GM12878 (cell line): Measurements from ENCODE around the gene SPTAN1. TPM values are rescaled to one million over a fixed set of nuclear protein-coding genes. Genes with fewer than 3 reads are reported as not detected.

ENCODE experiments used
- ATAC-seq: fragments of 200-7000 bp; cut with Tn5 transposase; 3 replicates; pipeline ENCODE4 v1.9.1; 2020; ENCODE audit warnings: mild to moderate bottlenecking, moderate library complexity
- BruUV-seq: library from RNA; stranded (reverse); fragments of 400-500 nt; replicated peaks from 2 replicates; lab custom pipeline; 2021; lab: Mats Ljungman, UMichigan
- CTCF ChIA-PET: fragments of 300-600 bp; sonication (Branson Sonifier 250); formaldehyde crosslinking; extraction: SDS; loops from one replicate; lab custom pipeline; 2021; ENCODE audit warnings: inconsistent platforms; lab: Yijun Ruan, JAX
- POLR2A ChIA-PET: fragments of 350-600 bp; formaldehyde crosslinking; extraction: SDS; loops from one replicate; lab custom pipeline; 2021; ENCODE audit warnings: inconsistent platforms; lab: Charles Lee
- RAD21 ChIA-PET: fragments of 300-600 bp; sonication (Branson Sonifier 250); formaldehyde crosslinking; loops from one replicate; lab custom pipeline; 2023; ENCODE audit warnings: antibody characterized with exemption; ENCODE audit not compliant: unreplicated experiment; lab: Charles Lee
- SMC1A ChIA-PET: fragments of 300-600 bp; sonication (Branson Sonifier 250); formaldehyde crosslinking; loops from one replicate; lab custom pipeline; 2023; ENCODE audit not compliant: unreplicated experiment, uncharacterized antibody; lab: Charles Lee
- DNase-seq: peaks from one replicate; pipeline ENCODE4 v3.0.0-alpha.2; 2011; ENCODE audit warnings: low read depth, low spot score
- FAIRE-seq: peaks from 3 replicates; lab custom pipeline; 2011; peaks lifted over from hg19 to GRCh38; lab: Jason Lieb, UNC
- H2AFZ ChIP-seq: 2 replicates; pipeline ENCODE4 v1.6.0; 2011; ENCODE audit warnings: low read depth, low read length, control low read depth; ENCODE audit not compliant: control insufficient read depth
- H3K27ac ChIP-seq: 2 replicates; pipeline ENCODE4 v1.5.1; 2011; ENCODE audit warnings: control low read depth; ENCODE audit not compliant: control insufficient read depth, insufficient read depth
- H3K27me3 ChIP-seq, 2 experiments: replicated peaks in 1 of 2; 2 replicates each; pipeline versions ENCODE4 v1.6.0 to v1.6.1; 2011; ENCODE audit warnings: low read length in 1 of 2; ENCODE audit not compliant: control insufficient read depth in 2 of 2, insufficient read depth in 2 of 2
- H3K36me3 ChIP-seq, 2 experiments: 2 replicates each; pipeline ENCODE4 v1.5.1; 2011; ENCODE audit warnings: low read length in 1 of 2; ENCODE audit not compliant: control insufficient read depth in 2 of 2, insufficient read depth in 2 of 2
- H3K4me1 ChIP-seq: 2 replicates; pipeline ENCODE4 v1.6.1; 2011; ENCODE audit warnings: mild to moderate bottlenecking, low read length, moderate library complexity, mixed read lengths; ENCODE audit not compliant: control insufficient read depth, insufficient read depth
- H3K4me2 ChIP-seq: 2 replicates; pipeline ENCODE4 v1.6.0; 2011; ENCODE audit warnings: control low read depth; ENCODE audit not compliant: control insufficient read depth, insufficient read depth
- H3K4me3 ChIP-seq: fragments of 200-600 bp; sonication (generic); 2 replicates; pipeline ENCODE4 v1.5.1; 2016
- H3K79me2 ChIP-seq: 2 replicates; pipeline ENCODE4 v1.6.0; 2011; ENCODE audit warnings: low read length; ENCODE audit not compliant: control insufficient read depth, insufficient read depth
- H3K9ac ChIP-seq: 2 replicates; pipeline ENCODE4 v1.8.0; 2011; ENCODE audit warnings: low read length, control low read depth, mixed read lengths; ENCODE audit not compliant: control insufficient read depth, insufficient read depth
- H3K9me3 ChIP-seq: replicated peaks from 3 replicates; pipeline ENCODE4 v1.5.1; 2011; ENCODE audit warnings: mild to moderate bottlenecking, low read length; ENCODE audit not compliant: control insufficient read depth, insufficient read depth
- H4K20me1 ChIP-seq: 2 replicates; pipeline ENCODE4 v1.6.0; 2011; ENCODE audit not compliant: control insufficient read depth, insufficient read depth
- ASH2L ChIP-seq: fragments of 300-600, 200-600 bp; sonication (generic); IDR thresholded peaks from 2 replicates; pipeline ENCODE4 v1.6.1; 2017; ENCODE audit warnings: low read depth, mild to moderate bottlenecking, borderline replicate concordance
- BCL11A ChIP-seq: IDR thresholded peaks from 2 replicates; pipeline ENCODE4 v1.6.1; 2011; ENCODE audit warnings: low read depth, low read length
- BMI1 ChIP-seq: fragments of 450-650 bp; IDR thresholded peaks from 2 replicates; pipeline ENCODE4 v1.6.1; 2016; ENCODE audit warnings: mild to moderate bottlenecking, moderate library complexity, borderline replicate concordance
- E4F1 ChIP-seq: fragments of 450-650 bp; IDR thresholded peaks from 2 replicates; pipeline ENCODE4 v1.6.1; 2018; ENCODE audit warnings: borderline replicate concordance, mild to moderate bottlenecking; ENCODE audit not compliant: partially characterized antibody
- IKZF1 ChIP-seq: fragments of 450-650 bp; conservative IDR thresholded peaks from 2 replicates; pipeline ENCODE4 v1.6.1; 2017; ENCODE audit warnings: antibody characterized with exemption, mild to moderate bottlenecking
- PAX8 ChIP-seq: fragments of 450-650 bp; IDR thresholded peaks from 2 replicates; pipeline ENCODE4 v1.6.1; 2017; ENCODE audit warnings: mild to moderate bottlenecking, moderate library complexity
- POLR2AphosphoS5 ChIP-seq: IDR thresholded peaks from 2 replicates; pipeline ENCODE4 v1.6.1; 2011; ENCODE audit warnings: mild to moderate bottlenecking, low read length, inconsistent platforms
- SMAD1 ChIP-seq: fragments of 450-650 bp; IDR thresholded peaks from 2 replicates; pipeline ENCODE4 v1.6.1; 2018; ENCODE audit warnings: mild to moderate bottlenecking, low read depth; ENCODE audit not compliant: partially characterized antibody
- ZBED1 ChIP-seq: IDR thresholded peaks from 2 replicates; pipeline ENCODE4 v1.6.1; 2016; ENCODE audit warnings: borderline replicate concordance
- WGBS: methylation state at CpG from one replicate; pipeline ENCODE4 v1.1.6; 2016; ENCODE audit warnings: low lambda C conversion rate; ENCODE audit not compliant: insufficient replicate concordance, insufficient coverage; ENCODE audit errors: missing lambda C conversion rate; 5-methylcytosine and 5-hydroxymethylcytosine counted together
- in situ Hi-C: fragments of 300-500 bp; cut with MboI; formaldehyde crosslinking; loops from 9 replicates; pipeline ENCODE4 v1.14.3; 2018; ENCODE audit warnings: mixed read lengths
- intact Hi-C: fragments of 100-400 bp; cut with micrococcal nuclease; formaldehyde crosslinking; loops from one replicate; pipeline ENCODE4 v1.14.2; 2022; ENCODE audit not compliant: unreplicated experiment
- polyA plus RNA-seq, 11 experiments: library from polyadenylated mRNA; depleted of rRNA in 4 of 11; unstranded in 6 of 11; stranded (reverse) in 5 of 11; fragments of >200 nt; fragmentation: Nextera tagmentation in 4 of 11; fragmentation: Illumina TruSeq in 1 of 11; extraction: Ambion mirVana in 4 of 11; extraction: Trizol in 1 of 11; gene quantifications; 1 replicate in 1 of 11; 2 replicates in 10 of 11; pipeline versions ENCODE4 v1.2.1 to v1.2.3, GENCODE V29; 2011 to 2016; ENCODE audit warnings: inconsistent platforms in 2 of 11, missing spikeins in 2 of 11, low read depth in 1 of 11
- total RNA-seq, 4 experiments: library from RNA; depleted of rRNA in 3 of 4; stranded (reverse); fragments of >200 nt in 3 of 4; fragmentation: Illumina TruSeq in 1 of 4; extraction: Trizol in 1 of 4; gene quantifications; 2 replicates each; pipeline versions ENCODE4 v1.2.1 to v1.2.3, GENCODE V29; 2013 to 2021

Gene SPTAN1
- total and polyA plus RNA-seq, 10 of the 15 experiments (the other 5 are each of a cell fraction or from before 2014, with no cell fraction given) = 18.7 to 156 (median 73.6) TPM

DNA sequence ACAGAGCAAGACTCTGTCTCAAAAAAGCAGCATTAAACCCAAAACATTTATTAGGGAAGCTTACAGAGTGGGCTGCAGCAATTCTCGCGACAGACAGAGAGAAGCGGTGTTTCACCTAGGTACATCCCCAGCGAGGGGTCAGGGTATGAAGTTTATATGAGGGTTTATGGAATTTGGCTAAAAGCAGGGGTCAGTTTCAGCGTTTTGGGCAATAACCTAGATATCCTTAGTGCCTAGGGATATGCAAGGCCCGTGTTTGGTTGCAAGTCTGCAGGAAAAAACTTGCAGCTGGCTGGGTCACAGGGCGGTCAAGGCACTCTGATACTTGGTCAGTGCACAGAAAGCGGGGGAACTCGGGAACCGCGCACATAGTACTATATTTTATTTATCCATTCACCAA is 48.5 kb upstream of the SPTAN1 start:
- 67% methylated on average over 11 of the region's 11 CpGs for WGBS
- Histone ChIP-seq H3K4me1 (peaks cover 10% of the 10 kb centered on the region; the same call in 1 of the 2 replicates), H3K27ac (no peak overlapping the region), H3K27me3 (no peaks in the 10 kb centered on the region), H4K20me1 (no peaks in the 10 kb centered on the region), H3K4me3 (peak overlapping the region; percentile 97), H3K36me3 (peaks cover 4 to 10% of the 10 kb centered on the region in 2 experiments; a peak in 3 of 4 replicates), H2AFZ (peak overlapping the region; percentile 95; the same call in 1 of the 2 replicates), H3K9me3 (no peaks in the 10 kb centered on the region), H3K9ac (peak overlapping the region; percentile 90; the same call in 1 of the 2 replicates), H3K79me2 (peaks cover 22% of the 10 kb centered on the region), H3K4me2 (peak overlapping the region; percentile 82)
- in situ Hi-C loops (no loop called here), intact Hi-C loops (no loop called here)
- no peak for DNase-seq
- CTCF ChIA-PET = interaction anchor here (1.2 kb wide), 1 partner anchor 120 kb away, joined by 3 read pairs; no protein-coding TSS in a partner anchor
- TF ChIP-seq E4F1 (no peak), IKZF1 (no peak), BMI1 (no peak), POLR2AphosphoS5 (no peak), PAX8 (no peak), SMAD1 (no peak), ASH2L (no peak), ZBED1 (no peak), BCL11A (no peak)
- SMC1A ChIA-PET = interaction anchor here (1.1 to 2.6 kb wide), 4 partner anchors 9 to 133 kb away, joined by 3 to 20 read pairs (median 4); partner anchors contain the start of genes SPTAN1 and URM1
- POLR2A ChIA-PET = interaction anchor here (0.6 to 1.3 kb wide), 2 partner anchors 48 to 1504 kb away, joined by 3 to 5 read pairs; partner anchors contain the start of gene ODF2
- no peak for FAIRE-seq
- peak; percentile 16; the same call in 2 of the 3 replicates for ATAC-seq
- TSS peak; percentile 77 for BruUV-seq
- RAD21 ChIA-PET = interaction anchor here (0.6 to 2.1 kb wide), 2 partner anchors 47 to 269 kb away, joined by 4 to 11 read pairs; no protein-coding TSS in a partner anchor
